Activated naive CD8-positive, alpha-beta T cell treated with anti-CD3 and anti-CD28 coated beads for 36 hours (primary cell): ENCODE data around the gene FAM168A. TPM values are rescaled to one million over a fixed set of nuclear protein-coding genes. Genes with fewer than 3 reads are reported as not detected.
A peak's percentile ranks its signal among the peaks of the same experiment; 100 is the strongest.
"Not testable (repeated sequence)": the region's sequence is repeated elsewhere in the genome, so short reads cannot be mapped to it uniquely, and the experiment has no call there.

Source experiments
- DNase-seq: peaks from one replicate; pipeline ENCODE4 v3.0.0; 2021
- H3K27ac Mint-ChIP-seq: one replicate; pipeline ENCODE4 v1.8.0; 2022; ENCODE audit warnings: mild to moderate bottlenecking, moderate library complexity, mixed read lengths
- H3K27me3 Mint-ChIP-seq: one replicate; pipeline ENCODE4 v1.8.0; 2022; ENCODE audit warnings: mild to moderate bottlenecking, mixed read lengths
- H3K36me3 Mint-ChIP-seq: one replicate; pipeline ENCODE4 v1.8.0; 2021; ENCODE audit warnings: mild to moderate bottlenecking, mixed read lengths
- H3K4me1 Mint-ChIP-seq: one replicate; pipeline ENCODE4 v1.8.0; 2021; ENCODE audit warnings: mixed read lengths
- H3K4me3 Mint-ChIP-seq: one replicate; pipeline ENCODE4 v1.8.0; 2022; ENCODE audit warnings: mild to moderate bottlenecking, moderate library complexity, mixed read lengths
- H3K9me3 Mint-ChIP-seq: one replicate; pipeline ENCODE4 v1.8.0; 2022; ENCODE audit warnings: mixed read lengths
- total RNA-seq, 2 experiments: library from RNA; stranded (reverse); gene quantifications; one replicate each; pipeline ENCODE4 v1.2.3, GENCODE V29; 2021

FAM168A gene
- total RNA-seq, 2 experiments from 2014 or later: 11.3 to 11.7 TPM

GRCh38 chr11:73579641-73580434 lies 18.1 kb downstream of the FAM168A start:
- DNase-seq: no peak
- Mint-ChIP-seq H3K4me3 (no peak overlapping the region), H3K36me3 (peaks cover 3% of the 10 kb centered on the region), H3K27me3 (no peaks in the 10 kb centered on the region), H3K4me1 (peaks cover 31% of the 10 kb centered on the region), H3K9me3 (no peaks in the 10 kb centered on the region), H3K27ac (no peak overlapping the region)

- peaks cover 31% of the 10 kb centered on the region for H3K4me1 Mint-ChIP-seq
- peaks cover 3% of the 10 kb centered on the region for H3K36me3 Mint-ChIP-seq
- no peaks in the 10 kb centered on the region for H3K27me3 Mint-ChIP-seq
- no peak overlapping the region for H3K4me3 Mint-ChIP-seq
- no peaks in the 10 kb centered on the region for H3K9me3 Mint-ChIP-seq
- peak overlapping the region; percentile 43 for H3K27ac Mint-ChIP-seq
- DNase-seq: no peak
Measured at GRCh38 chr11:73578592-73579185, 19.2 kb downstream of the FAM168A start.

- no peak overlapping the region for H3K4me3 Mint-ChIP-seq
- no peak for DNase-seq
- peaks cover 3% of the 10 kb centered on the region for H3K36me3 Mint-ChIP-seq
- H3K27ac Mint-ChIP-seq: no peak overlapping the region
- peaks cover 31% of the 10 kb centered on the region for H3K4me1 Mint-ChIP-seq
- no peaks in the 10 kb centered on the region for H3K9me3 Mint-ChIP-seq
- H3K27me3 Mint-ChIP-seq: no peaks in the 10 kb centered on the region
Measured at GRCh38 chr11:73577496-73577917, 20.4 kb downstream of the FAM168A start.

- no peak overlapping the region for H3K4me3 Mint-ChIP-seq
- DNase-seq: no peak
- peaks cover 3% of the 10 kb centered on the region for H3K36me3 Mint-ChIP-seq
- H3K27ac Mint-ChIP-seq: no peak overlapping the region
- no peaks in the 10 kb centered on the region for H3K9me3 Mint-ChIP-seq
- no peaks in the 10 kb centered on the region for H3K27me3 Mint-ChIP-seq
- peaks cover 31% of the 10 kb centered on the region for H3K4me1 Mint-ChIP-seq
Measured at GRCh38 chr11:73576185-73576614, 21.7 kb downstream of the FAM168A start.

- H3K27ac Mint-ChIP-seq, H3K4me1 Mint-ChIP-seq, H3K4me3 Mint-ChIP-seq, H3K27me3 Mint-ChIP-seq, DNase-seq, H3K36me3 Mint-ChIP-seq, H3K9me3 Mint-ChIP-seq: not testable (repeated sequence)
Measured at GRCh38 chr11:73571982-73572381, 25.9 kb downstream of the FAM168A start.

GRCh38 chr11:73570415-73571114 lies 27.3 kb downstream of the FAM168A start:
- Mint-ChIP-seq H3K4me1 (no peaks in the 10 kb centered on the region), H3K4me3 (no peak overlapping the region), H3K9me3 (no peaks in the 10 kb centered on the region), H3K27ac (no peak overlapping the region), H3K27me3 (no peaks in the 10 kb centered on the region), H3K36me3 (peaks cover 4% of the 10 kb centered on the region)
- DNase-seq: no peak

- Mint-ChIP-seq H3K9me3 (no peaks in the 10 kb centered on the region), H3K36me3 (peaks cover 3% of the 10 kb centered on the region), H3K27me3 (no peaks in the 10 kb centered on the region), H3K4me3 (no peak overlapping the region), H3K27ac (no peak overlapping the region), H3K4me1 (peaks cover 4% of the 10 kb centered on the region)
- no peak for DNase-seq
Measured at GRCh38 chr11:73566977-73567755, 30.7 kb downstream of the FAM168A start.

GRCh38 chr11:73566422-73566821 lies 31.5 kb downstream of the FAM168A start:
- H3K36me3 Mint-ChIP-seq: peaks cover 3% of the 10 kb centered on the region
- peaks cover 4% of the 10 kb centered on the region for H3K4me1 Mint-ChIP-seq
- DNase-seq: no peak
- H3K27ac Mint-ChIP-seq: no peak overlapping the region
- H3K9me3 Mint-ChIP-seq: no peaks in the 10 kb centered on the region
- H3K4me3 Mint-ChIP-seq: no peak overlapping the region
- H3K27me3 Mint-ChIP-seq: no peaks in the 10 kb centered on the region

GRCh38 chr11:73565804-73566203 lies 32.1 kb downstream of the FAM168A start:
- Mint-ChIP-seq H3K27me3 (no peaks in the 10 kb centered on the region), H3K4me1 (peaks cover 4% of the 10 kb centered on the region), H3K9me3 (no peaks in the 10 kb centered on the region)

GRCh38 chr11:73564903-73565302 lies 33.0 kb downstream of the FAM168A start:
- H3K4me3 Mint-ChIP-seq: no peak overlapping the region
- H3K36me3 Mint-ChIP-seq: peaks cover 1% of the 10 kb centered on the region
- H3K9me3 Mint-ChIP-seq: no peaks in the 10 kb centered on the region
- no peaks in the 10 kb centered on the region for H3K27me3 Mint-ChIP-seq
- no peak for DNase-seq
- peaks cover 4% of the 10 kb centered on the region for H3K4me1 Mint-ChIP-seq
- H3K27ac Mint-ChIP-seq: no peak overlapping the region

More at GRCh38 chr11:73565804-73566203, 32.1 kb downstream of the FAM168A start:
- DNase-seq: no peak
- Mint-ChIP-seq H3K36me3 (peaks cover 1% of the 10 kb centered on the region), H3K27ac (no peak overlapping the region), H3K4me3 (no peak overlapping the region)

GRCh38 chr11:73563539-73564200 lies 34.2 kb downstream of the FAM168A start:
- Mint-ChIP-seq H3K27me3 (no peaks in the 10 kb centered on the region), H3K4me3 (no peak overlapping the region), H3K4me1 (peaks cover 4% of the 10 kb centered on the region), H3K36me3 (no peaks in the 10 kb centered on the region), H3K27ac (no peak overlapping the region), H3K9me3 (no peaks in the 10 kb centered on the region)
- no peak for DNase-seq

- peaks cover 2% of the 10 kb centered on the region for H3K9me3 Mint-ChIP-seq
- peaks cover 7% of the 10 kb centered on the region for H3K36me3 Mint-ChIP-seq
- H3K27ac Mint-ChIP-seq: no peak overlapping the region
- H3K4me1 Mint-ChIP-seq: peaks cover 2% of the 10 kb centered on the region
- no peaks in the 10 kb centered on the region for H3K27me3 Mint-ChIP-seq
- no peak for DNase-seq
- no peak overlapping the region for H3K4me3 Mint-ChIP-seq
Measured at GRCh38 chr11:73559743-73560142, 38.2 kb downstream of the FAM168A start.

GRCh38 chr11:73556966-73557365 lies 40.9 kb downstream of the FAM168A start:
- peaks cover 2% of the 10 kb centered on the region for H3K9me3 Mint-ChIP-seq
- no peak overlapping the region for H3K27ac Mint-ChIP-seq
- no peak for DNase-seq
- H3K36me3 Mint-ChIP-seq: peaks cover 9% of the 10 kb centered on the region
- H3K27me3 Mint-ChIP-seq: no peaks in the 10 kb centered on the region
- peaks cover 5% of the 10 kb centered on the region for H3K4me1 Mint-ChIP-seq
- no peak overlapping the region for H3K4me3 Mint-ChIP-seq

GRCh38 chr11:73555615-73556014 lies 42.3 kb downstream of the FAM168A start:
- no peak overlapping the region for H3K27ac Mint-ChIP-seq
- H3K9me3 Mint-ChIP-seq: peaks cover 2% of the 10 kb centered on the region
- DNase-seq: no peak
- H3K4me1 Mint-ChIP-seq: peaks cover 14% of the 10 kb centered on the region
- H3K4me3 Mint-ChIP-seq: no peak overlapping the region
- H3K27me3 Mint-ChIP-seq: no peaks in the 10 kb centered on the region
- peaks cover 10% of the 10 kb centered on the region for H3K36me3 Mint-ChIP-seq
